ENCODE measurements around the gene HTR3E. TPM values are rescaled to one million over a fixed set of nuclear protein-coding genes. Genes with fewer than 3 reads are reported as not detected.

The HTR3E gene
- total RNA-seq, 4 donors from 2014 or later, result 0.80 to 1.8 (median 1.3) TPM; not detected in 1

DNA sequence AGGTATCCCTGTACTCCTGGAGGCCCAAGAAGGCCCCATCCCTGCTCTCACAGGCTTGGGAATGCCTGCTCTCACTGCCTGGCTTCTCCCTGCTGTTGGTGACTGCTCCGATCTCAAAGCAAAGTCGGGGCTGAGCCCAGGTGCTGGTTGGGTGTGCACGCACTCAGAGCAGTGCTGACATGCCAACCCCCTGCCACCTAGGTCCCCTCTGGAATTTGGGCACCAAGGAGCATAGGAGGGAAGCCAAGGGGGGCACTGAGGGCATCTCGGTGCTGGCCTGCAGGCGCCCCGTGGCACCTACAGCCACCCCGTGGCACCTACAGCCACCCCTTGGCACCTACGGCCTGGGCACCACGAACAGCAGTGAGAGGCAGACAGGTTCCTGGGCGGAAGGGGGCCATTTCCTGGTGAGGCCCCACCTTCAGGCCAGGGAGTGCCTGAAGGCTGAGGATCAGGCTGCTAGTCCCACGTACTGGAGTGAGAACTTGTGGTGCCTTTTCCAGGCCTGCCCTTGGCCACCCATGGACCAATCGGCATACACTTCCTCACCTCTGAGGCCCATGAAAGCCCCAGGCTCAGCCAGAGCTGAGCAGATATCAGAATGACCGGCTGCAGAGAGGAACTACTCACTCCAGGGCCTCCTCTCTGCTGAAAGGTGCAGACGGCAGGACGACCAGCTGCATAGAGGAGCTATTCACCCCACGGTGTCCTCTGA lies 15.6 kb upstream of the HTR3E start:
- no peak for TF ChIP-seq EP300 (IDR thresholded peaks at IDR 0.05; ENCODE audit: low read depth)
- TF ChIP-seq, protein P1, sequence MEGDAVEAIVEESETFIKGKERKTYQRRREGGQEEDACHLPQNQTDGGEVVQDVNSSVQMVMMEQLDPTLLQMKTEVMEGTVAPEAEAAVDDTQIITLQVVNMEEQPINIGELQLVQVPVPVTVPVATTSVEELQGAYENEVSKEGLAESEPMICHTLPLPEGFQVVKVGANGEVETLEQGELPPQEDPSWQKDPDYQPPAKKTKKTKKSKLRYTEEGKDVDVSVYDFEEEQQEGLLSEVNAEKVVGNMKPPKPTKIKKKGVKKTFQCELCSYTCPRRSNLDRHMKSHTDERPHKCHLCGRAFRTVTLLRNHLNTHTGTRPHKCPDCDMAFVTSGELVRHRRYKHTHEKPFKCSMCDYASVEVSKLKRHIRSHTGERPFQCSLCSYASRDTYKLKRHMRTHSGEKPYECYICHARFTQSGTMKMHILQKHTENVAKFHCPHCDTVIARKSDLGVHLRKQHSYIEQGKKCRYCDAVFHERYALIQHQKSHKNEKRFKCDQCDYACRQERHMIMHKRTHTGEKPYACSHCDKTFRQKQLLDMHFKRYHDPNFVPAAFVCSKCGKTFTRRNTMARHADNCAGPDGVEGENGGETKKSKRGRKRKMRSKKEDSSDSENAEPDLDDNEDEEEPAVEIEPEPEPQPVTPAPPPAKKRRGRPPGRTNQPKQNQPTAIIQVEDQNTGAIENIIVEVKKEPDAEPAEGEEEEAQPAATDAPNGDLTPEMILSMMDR (IDR thresholded peaks at IDR 0.05), result no peak
- TF ChIP-seq POLR2A (IDR thresholded peaks at IDR 0.05), result no peak
- no peak for TF ChIP-seq POLR2AphosphoS5 (IDR thresholded peaks at IDR 0.05)
- 83 to 93% methylated on average over 3 to 16 of the region's 16 CpGs for WGBS, 2 donors (ENCODE audit: low coverage in 1 of 2)
- in situ Hi-C loops (cut with MboI; ENCODE audit: low pct_ligation_motif_present in 1 of 4, low pct_unique_long_range_greater_than_20kb in 1 of 4, low sequenced_read_pairs in 3 of 4), result no loop called here
- Histone ChIP-seq H3K36me3 (no peaks in the 10 kb centered on the region), H3K27ac (no peak overlapping the region), H3K27me3 (no peaks in the 10 kb centered on the region), H3K4me1 (no peaks in the 10 kb centered on the region), H3K4me3 (no peak overlapping the region), H3K9me3 (no peaks in the 10 kb centered on the region)
- DNase-seq, result no peak
- intact Hi-C loops (cut with DNase I; ENCODE audit: low total_unique reads), result no loop called here

DNA sequence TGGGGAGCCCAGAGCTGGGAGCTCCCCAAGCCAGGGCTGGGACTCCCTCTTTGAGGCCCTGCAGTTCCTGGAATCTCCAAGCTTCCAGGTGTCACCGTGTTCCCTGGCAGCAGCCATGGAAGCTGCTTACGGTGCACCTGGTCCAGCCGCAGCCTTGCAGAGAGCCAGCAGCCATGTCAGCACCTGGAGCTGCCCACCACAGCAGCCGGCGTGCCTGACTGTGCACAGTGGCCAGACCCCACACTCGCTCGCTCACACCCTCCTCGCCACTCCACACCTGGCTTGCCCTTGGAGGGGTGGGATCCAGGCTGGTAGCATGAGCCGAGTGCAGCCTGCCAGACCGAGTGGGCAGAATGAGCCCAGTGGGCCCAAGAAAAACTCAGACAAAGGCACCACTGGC lies 14.8 kb upstream of the HTR3E start:
- WGBS, 2 donors (ENCODE audit: low coverage in 1 of 2), result 92% methylated on average over 10 of the region's 10 CpGs; no CpG with 5 or more reads in 1 of the 2 donors
- H3K4me3 ChIP-seq, result no peak overlapping the region
- intact Hi-C loops (cut with DNase I; ENCODE audit: low total_unique reads), result no loop called here
- no peaks in the 10 kb centered on the region for H3K9me3 ChIP-seq
- H3K4me1 ChIP-seq, result no peaks in the 10 kb centered on the region
- H3K36me3 ChIP-seq, result no peaks in the 10 kb centered on the region
- in situ Hi-C loops (cut with MboI; ENCODE audit: low pct_ligation_motif_present in 1 of 4, low pct_unique_long_range_greater_than_20kb in 1 of 4, low sequenced_read_pairs in 3 of 4), result no loop called here
- DNase-seq, result no peak
- H3K27me3 ChIP-seq, result no peaks in the 10 kb centered on the region
- TF ChIP-seq POLR2AphosphoS5 (IDR thresholded peaks at IDR 0.05), result no peak
- H3K27ac ChIP-seq, result no peak overlapping the region

DNA sequence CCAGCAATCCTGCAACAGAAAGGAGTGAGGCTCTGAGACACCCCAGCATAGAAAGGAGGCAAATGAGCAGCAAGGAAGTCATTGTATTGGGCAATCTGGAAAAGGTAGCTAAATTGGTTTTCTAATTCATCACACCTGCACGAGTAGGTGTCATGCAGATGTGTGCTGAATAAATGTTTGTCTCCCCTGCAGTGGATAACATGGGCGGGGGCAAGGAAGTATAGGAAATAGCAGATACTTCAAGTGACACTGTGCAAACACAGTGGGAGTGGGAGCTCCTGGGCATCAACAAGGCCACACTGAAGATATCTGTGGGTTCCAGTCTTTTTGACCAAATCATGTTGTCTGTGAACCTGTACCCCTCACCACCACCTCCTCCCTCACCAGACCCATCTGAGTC lies 14.4 kb upstream of the HTR3E start:
- Histone ChIP-seq H3K9me3 (no peaks in the 10 kb centered on the region), H3K27me3 (no peaks in the 10 kb centered on the region), H3K36me3 (no peaks in the 10 kb centered on the region), H3K4me1 (no peaks in the 10 kb centered on the region), H3K4me3 (no peak overlapping the region), H3K27ac (no peak overlapping the region)
- TF ChIP-seq POLR2A (IDR thresholded peaks at IDR 0.05) (no peak), EP300 (IDR thresholded peaks at IDR 0.05; ENCODE audit: low read depth) (no peak), POLR2AphosphoS5 (IDR thresholded peaks at IDR 0.05) (no peak)
- TF ChIP-seq, protein P1 (IDR thresholded peaks at IDR 0.05), result no peak
- no peak for DNase-seq
- intact Hi-C loops (cut with DNase I; ENCODE audit: low total_unique reads), result no loop called here
- in situ Hi-C loops (cut with MboI; ENCODE audit: low pct_ligation_motif_present in 1 of 4, low pct_unique_long_range_greater_than_20kb in 1 of 4, low sequenced_read_pairs in 3 of 4), result no loop called here
- WGBS, 2 donors (ENCODE audit: low coverage in 1 of 2), result 43% methylated on average over 2 of the region's 2 CpGs; no CpG with 5 or more reads in 1 of the 2 donors

DNA sequence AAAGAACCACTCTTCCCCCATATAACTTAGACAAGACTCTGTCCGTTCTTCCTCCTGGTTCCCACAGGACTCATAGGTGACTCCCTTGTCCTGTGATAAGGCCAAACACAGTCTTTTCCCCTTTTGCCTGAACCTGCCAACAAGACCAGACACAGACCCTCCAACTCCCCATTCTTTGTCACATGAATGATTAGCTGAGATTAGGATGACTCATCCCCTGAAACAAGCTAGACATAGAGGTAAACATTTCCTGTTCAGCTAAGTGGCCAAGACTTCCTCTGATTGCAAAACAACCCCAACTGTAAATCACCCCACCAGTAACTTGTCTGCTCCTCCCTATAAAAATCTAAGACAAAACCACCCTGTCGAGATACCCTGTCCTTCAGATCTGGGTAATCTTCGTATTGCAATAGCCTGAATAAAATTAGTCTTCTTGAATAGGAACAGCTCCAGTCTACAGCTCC lies 11.4 kb upstream of the HTR3E start:
- Histone ChIP-seq H3K36me3 (no peaks in the 10 kb centered on the region), H3K4me1 (no peaks in the 10 kb centered on the region), H3K4me3 (no peak overlapping the region), H3K27me3 (no peaks in the 10 kb centered on the region), H3K9me3 (no peaks in the 10 kb centered on the region), H3K27ac (no peak overlapping the region)
- 66% methylated on average over 3 of the region's 3 CpGs; no CpG with 5 or more reads in 1 of the 2 donors for WGBS, 2 donors (ENCODE audit: low coverage in 1 of 2)
- TF ChIP-seq EP300 (IDR thresholded peaks at IDR 0.05; ENCODE audit: low read depth) (no peak), POLR2A (IDR thresholded peaks at IDR 0.05) (no peak), POLR2AphosphoS5 (IDR thresholded peaks at IDR 0.05) (no peak)
- TF ChIP-seq, protein P1 (IDR thresholded peaks at IDR 0.05), result no peak
- in situ Hi-C loops (cut with MboI; ENCODE audit: low pct_ligation_motif_present in 1 of 4, low pct_unique_long_range_greater_than_20kb in 1 of 4, low sequenced_read_pairs in 3 of 4), result no loop called here
- DNase-seq, result no peak
- intact Hi-C loops (cut with DNase I; ENCODE audit: low total_unique reads), result no loop called here
